Thyroid gland (tissue), 4 donors: ENCODE results near the gene GSTA5.
"Not testable (repeated sequence)": the region's sequence is repeated elsewhere in the genome, so short reads cannot be mapped to it uniquely, and the experiment has no call there.

Experiments used
- POLR2A ChIP-seq, 2 donors: fragments of 450-650 bp; IDR thresholded peaks; one replicate each; pipeline ENCODE4 v1.6.1; 2017; ENCODE audit warnings: antibody characterized with exemption in 2 of 2, mild to moderate bottlenecking in 2 of 2, moderate library complexity in 1 of 2
- TF ChIP-seq, protein P1 (sequence below), 6 experiments: fragments of 200-600 bp in 3 of 6; fragments of 450-650 bp in 3 of 6; sonication (generic) in 3 of 6; IDR thresholded peaks; one replicate each; pipeline ENCODE4 v1.5.1; 2016 to 2019; ENCODE audit warnings: antibody characterized with exemption in 6 of 6, mild to moderate bottlenecking in 2 of 6, inconsistent platforms in 1 of 6, moderate library complexity in 1 of 6

DNA sequence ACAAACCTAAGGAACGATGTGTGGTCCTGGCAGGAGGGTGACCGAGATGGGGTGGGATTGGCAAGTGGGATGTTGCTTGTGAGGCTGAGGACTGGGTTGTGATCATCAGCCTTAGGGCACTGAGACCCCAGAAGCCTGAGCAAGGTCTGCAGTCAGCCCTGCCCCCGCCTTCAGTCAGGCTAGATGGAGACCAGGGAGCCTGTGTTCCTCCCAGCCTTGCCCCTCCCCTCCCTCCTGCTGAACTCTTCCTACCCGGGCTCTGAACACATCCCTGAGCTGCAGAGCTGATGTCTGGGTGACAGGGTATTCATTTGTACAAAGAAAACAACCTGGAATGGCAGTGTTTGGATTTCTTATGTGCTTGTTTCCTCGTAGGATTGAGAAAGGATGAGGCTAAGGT lies 28.3 kb upstream of the GSTA5 start:
- TF ChIP-seq, protein P1, sequence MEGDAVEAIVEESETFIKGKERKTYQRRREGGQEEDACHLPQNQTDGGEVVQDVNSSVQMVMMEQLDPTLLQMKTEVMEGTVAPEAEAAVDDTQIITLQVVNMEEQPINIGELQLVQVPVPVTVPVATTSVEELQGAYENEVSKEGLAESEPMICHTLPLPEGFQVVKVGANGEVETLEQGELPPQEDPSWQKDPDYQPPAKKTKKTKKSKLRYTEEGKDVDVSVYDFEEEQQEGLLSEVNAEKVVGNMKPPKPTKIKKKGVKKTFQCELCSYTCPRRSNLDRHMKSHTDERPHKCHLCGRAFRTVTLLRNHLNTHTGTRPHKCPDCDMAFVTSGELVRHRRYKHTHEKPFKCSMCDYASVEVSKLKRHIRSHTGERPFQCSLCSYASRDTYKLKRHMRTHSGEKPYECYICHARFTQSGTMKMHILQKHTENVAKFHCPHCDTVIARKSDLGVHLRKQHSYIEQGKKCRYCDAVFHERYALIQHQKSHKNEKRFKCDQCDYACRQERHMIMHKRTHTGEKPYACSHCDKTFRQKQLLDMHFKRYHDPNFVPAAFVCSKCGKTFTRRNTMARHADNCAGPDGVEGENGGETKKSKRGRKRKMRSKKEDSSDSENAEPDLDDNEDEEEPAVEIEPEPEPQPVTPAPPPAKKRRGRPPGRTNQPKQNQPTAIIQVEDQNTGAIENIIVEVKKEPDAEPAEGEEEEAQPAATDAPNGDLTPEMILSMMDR (IDR thresholded peaks at IDR 0.05), result not testable (repeated sequence)
- TF ChIP-seq POLR2A (IDR thresholded peaks at IDR 0.05), result not testable (repeated sequence)
